NCI-H1417 treated with DMSO at 0.1 percent for 48 hours (cell line): ENCODE results near the gene NUP98.

ENCODE experiments used
- DNase-seq: peaks from one replicate; lab custom pipeline; 2025; lab: John Stamatoyannopoulos, UW

Gene NUP98

DNA sequence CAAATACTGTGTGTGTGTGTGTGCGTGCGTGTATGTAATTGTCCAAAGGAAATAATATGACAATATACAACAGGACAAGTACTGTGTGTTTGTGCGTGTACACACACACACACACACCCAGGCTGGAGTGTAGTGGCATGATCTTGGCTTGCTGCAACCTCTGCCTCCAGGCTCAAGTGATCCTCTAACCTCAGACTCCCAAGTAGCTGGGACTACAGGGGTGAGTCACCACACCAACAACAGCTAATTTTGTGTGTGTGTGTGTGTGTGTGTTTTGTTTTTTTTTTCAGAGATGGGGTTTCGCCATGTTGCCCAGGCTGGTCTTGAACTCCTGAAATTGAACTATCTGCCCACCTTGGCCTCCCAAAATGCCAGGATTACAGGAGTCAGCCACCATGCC is 61.5 kb downstream of the NUP98 start:
- DNase-seq, result no peak

DNA sequence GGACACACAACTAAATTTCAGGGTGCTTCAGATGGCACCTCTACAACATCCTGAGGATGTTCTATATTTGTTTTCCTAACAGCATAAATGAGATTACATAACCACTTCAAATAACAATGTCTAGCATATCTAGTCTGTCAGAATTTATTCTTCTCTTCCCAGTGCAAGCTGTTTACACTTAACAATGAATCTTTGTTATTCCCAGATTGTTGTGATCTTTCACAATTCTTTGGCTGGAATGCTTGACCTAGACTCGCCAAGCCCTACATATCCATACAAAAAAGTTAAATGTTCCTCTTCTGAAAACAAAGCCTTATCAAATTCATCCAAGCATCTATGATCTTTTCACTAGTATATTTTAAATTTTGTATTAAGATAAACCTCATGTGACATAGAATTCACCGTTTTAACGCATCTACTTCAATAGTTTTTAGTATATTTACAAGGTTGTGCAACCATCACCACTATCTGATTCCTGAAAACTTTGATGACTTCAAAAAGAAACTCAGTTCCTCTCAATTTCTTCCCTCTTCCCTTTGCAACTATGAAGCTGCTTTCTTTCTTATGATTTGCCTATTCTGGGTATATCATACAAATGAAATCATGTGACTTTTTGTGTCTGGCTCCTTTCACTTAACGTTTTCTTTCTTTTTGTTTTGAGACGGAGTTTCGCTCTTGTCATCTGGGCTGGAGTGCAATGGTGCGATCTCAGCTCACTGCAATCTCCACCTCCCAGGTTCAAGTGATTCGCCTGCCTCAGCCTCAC is 64.5 kb downstream of the NUP98 start:
- DNase-seq, result no peak

DNA sequence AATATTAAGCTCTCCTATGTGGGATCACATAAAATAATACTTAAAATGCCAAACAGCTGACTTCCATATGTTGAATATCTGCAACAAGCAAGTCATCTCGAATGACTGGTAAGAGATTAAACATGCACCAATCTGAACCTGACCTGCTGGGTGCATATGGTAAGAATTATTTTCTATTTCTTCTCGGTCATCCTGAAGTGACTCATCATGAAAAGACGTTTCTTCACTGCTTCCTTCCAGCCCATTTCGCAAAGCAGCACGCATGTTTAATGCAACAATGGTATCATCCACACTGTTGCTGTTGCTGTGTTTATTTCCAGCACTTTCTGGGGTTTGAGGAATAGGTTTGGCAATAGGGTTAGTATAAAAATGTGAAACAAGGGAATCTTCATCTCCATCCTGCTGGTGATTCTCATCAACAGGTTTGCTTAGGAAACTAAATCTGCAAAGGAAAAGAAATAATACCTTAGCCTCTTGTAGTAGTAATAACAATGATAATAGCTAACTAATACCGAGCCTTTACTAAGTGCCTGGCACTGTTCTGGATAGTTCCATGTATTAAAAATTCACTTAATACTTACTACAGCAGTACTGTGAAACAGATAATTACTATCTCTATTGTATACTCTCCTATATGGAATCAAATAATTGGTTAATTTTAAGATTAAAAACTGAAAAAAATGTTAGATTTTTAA is 74.2 kb downstream of the NUP98 start:
- no peak for DNase-seq

DNA sequence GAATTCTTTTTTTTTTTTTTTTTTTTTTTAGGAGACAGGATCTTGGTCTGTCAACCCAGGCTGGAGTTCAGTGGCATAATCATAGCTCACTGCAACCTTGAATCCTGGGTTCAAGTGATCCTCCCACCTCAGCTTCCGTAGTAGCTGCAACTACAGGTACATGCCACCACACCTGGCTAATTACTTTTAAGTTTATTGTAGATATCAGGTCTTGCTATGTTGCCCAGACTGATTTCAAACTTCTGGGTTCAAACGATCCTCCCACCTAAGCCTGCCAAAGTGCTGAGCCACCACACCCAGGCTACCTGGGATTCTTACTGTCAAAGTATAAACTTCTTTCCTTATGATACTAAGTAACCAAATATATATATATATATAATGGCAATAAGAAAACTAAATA is 75.3 kb downstream of the NUP98 start:
- no peak for DNase-seq

DNA sequence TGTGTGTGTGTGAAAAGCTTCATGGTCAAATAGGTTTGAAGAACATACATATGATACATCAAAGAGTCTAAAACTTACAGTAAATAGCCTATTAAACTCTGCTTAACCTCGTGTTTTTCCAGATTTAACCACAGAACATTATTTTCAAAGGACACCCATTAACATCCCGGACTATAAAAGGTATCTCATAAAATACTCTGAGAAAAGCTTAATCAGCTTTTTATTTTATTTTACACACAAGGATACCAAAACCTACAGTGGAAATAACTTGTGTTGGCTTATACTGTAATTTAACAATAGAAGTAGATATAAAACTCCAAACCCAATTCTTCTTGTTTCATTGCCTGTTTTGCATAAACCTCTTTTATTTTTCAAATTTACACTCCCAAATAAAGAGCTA is 76.4 kb downstream of the NUP98 start:
- no peak for DNase-seq

DNA sequence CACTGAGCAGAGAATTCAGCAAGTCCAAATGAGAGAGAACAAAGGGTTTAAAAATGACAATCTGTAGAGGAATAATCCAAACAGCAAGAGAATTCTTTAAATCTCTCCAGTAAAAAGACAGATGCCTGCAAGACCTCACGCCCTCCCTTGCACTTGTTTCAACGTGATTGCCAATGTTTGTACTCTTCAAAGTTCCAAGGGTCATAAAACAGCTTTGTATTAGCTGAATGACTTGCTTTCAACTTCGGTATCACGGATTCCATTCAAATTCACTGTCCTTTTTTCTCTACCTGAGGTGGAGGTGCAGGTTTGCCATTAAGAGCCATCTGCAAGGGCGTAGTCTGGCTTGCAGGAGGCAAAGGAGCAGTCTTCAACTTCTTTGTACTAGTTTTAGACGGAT is 85.1 kb downstream of the NUP98 start:
- DNase-seq, result no peak

DNA sequence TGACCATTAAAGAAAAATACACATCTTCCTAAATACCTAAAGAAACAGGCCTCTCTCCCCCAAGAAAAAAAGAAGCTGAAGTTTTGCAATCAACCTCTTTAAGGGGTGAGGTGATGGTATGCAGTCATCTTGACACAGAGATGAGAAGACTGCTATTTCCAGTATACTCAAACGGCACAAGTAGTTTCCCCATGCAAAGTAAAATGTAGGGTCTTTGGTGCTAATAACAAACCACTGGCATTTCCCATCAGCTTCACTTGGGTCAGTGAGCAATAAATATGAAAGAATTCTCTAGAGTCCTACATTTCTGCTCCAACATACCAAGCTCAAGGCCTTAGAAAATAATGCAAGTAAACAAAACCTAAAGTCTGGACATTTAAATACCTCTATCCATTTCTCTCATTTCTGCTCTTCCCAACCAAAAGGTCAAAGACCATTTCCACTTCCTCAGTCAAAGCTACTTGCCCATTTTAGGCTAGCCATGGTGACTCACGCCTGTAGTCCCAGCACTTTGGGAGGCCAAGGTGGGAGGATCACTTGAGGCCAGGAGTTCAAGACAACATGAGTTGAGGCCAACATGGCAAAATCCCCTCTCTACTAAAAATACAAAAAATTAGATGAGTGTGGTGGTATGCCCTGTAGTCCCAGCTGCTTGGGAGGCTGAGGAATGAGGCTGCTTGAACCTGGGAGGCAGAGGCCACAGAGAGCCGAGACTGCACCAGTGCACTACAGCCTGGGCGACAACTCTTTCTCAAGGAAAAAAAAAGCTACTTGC is 86.7 kb downstream of the NUP98 start:
- DNase-seq, result no peak

DNA sequence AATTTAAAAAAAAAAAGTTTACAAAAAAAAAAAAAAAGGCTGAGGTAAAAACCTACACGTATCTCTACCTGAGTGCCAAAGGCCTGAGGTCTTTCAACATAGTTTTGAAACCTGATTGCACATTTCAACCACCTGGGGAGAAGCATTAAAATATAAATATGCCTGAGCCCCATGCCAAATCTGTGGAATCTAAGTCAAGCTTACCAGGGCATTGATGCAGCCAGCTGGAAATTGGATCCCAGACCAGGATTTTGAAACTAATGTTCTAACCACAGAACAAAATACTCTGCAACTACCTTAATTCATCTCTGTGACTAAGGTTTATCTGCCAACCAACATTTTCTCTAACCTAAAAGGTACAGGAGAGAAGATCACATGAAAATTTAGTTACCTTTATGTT is 87.4 kb downstream of the NUP98 start:
- DNase-seq, result no peak

DNA sequence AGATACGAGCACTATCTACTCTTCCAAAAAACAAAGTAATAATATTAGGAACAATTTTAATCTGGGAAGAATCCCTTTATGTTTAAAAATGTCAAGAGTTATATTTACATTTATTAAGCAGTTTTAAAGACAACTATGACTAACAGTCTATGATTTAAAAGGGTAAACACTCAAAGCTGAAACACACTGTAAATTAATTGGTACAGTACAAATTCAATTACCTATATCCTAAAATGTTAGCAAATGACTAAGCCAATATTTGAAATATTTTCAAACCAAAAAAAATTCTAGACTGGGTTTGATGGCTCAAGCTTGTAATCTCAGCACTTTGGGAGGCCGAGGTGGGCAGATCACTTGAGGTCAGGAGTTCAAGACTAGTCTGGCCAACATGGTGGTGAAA is 90.2 kb downstream of the NUP98 start:
- DNase-seq, result no peak

DNA sequence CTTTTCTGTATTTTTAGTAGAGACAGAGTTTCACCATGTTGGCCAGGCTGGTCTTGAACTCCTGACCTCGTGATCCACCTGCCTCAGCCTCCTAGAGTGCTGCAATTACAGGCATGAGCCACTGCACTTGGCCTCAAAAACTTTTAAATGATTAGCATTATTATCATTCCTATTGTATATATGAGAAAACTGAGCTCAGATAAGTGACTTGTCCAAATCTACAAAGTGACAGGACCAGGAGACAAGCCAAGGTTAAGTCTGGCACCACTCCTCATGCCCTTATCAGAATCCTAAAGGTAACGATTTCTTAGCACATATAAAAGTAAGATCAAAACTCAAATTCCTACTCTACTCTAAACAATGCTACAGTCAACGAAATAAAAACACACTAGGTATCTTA is 94.0 kb downstream of the NUP98 start:
- no peak for DNase-seq

DNA sequence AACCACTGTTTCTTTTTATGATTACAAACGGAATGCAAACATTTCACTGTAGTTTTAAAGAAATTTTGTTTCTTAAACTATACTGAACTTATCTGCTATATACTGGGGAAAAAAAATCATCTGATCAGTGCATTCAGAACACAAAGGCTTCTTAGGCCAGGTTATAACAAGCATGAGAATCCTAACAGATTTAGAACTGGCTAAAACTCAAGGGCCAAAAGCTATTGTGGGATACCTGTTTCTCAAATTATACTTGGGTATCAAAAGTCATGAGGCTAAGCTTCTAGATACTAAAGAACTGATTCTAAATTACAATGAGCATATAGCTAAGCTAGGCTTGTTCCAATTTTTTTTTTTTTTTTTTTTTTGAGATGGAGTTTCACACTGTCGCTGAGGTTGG is 96.4 kb downstream of the NUP98 start:
- no peak for DNase-seq

DNA sequence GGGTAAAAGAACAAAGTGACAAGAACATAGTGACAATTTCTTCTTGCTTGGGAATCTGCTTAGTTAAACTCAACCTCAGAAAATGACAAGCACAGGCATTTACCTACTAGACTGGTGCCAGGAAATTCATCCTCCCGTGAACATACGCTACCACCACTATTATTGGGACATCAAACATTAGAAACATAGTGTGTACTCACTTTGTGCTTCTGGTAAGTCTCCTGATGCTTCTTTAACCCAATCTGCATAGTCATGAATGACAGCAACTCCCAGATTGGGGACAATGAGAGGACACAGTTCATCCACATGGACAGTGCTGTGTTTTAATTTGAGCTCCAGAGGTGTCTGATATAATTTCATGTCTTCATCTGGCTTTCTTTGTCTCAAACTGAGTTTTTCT is 96.9 kb downstream of the NUP98 start:
- no peak for DNase-seq

DNA sequence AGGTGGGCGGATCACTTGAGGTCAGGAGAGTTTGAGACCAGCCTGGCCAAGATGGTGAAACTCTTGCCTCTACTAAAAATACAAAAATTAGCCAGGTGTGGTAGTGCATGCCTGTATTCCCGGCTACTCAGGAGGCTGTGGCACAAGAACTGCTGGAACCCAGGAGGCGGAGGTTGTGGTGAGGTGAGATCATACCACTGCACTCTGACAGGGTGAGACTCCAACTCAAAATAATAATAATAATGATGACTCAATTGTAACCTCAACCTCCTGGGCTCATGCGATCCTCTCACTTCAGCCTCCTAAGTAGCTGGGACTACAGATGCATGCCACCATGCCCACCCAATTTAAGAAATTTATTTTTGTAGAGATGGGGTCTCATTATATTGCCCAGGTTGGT is 110.6 kb downstream of the NUP98 start:
- no peak for DNase-seq

DNA sequence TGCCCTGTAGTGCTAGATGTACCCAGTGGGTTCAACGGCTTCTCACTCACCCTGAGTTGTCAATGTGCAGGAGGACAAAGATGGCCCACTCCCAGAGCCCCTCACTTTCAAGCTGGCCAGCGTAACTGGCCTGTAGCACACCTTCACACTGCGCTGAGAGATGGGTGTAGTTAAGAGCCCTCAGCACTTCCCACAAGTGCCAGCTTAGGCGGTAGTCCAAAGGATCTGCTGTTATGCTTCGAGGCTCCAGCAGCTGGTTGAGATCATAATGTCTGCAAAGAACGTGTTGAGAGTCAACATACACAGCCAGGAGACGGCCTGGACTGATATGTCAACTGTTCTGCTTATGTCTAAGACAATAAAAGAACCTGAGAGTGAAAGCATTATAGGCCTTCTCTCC is 111.4 kb downstream of the NUP98 start:
- DNase-seq, result no peak

DNA sequence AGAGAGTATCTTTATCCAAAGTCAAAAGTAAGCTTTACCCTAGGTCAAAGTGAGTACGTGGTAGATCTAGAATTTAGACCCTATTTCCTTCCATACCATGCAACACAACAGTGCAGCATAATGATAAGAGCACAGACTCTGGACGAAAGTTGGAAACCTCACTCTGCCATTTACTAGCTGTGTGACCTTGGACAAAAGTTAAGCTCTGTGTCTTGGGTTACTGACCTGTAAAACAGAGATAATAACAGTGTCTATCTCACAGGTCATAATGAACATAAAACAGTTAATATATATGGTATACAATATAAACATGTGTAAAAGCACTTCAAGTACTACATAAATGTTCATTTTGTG is 112.6 kb downstream of the NUP98 start:
- no peak for DNase-seq

DNA sequence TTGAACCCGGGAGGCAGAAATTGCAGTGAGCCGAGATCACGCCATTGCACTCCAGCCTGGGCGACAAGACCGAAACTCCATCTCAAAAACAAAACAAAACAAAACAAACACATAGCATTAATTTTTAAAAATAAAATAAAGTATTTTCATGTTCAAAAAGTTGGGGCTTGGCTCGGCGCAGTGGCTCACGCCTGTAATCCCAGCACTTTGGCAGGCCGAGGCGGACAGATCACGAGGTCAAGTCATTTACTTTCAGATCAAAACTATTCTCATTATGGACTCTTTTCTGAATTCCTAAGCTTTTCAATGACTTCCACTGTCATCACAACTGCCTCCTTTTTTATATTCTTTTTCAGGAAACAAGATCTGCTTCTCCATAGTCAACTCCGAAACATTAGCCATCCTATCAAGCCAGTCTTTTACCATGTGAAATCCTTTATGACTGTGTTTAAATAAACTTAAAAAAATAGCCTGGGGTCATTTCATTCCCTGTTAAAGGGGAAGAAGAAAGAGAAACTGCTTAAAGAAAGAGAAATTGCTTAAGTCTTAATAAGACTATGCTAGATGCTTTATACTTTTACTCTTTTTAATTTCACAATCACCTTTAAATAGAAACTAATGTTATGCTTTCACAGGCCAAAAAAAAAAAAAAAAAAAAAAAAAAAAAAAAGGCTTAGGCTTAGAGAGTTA is 113.1 kb downstream of the NUP98 start:
- no peak for DNase-seq

DNA sequence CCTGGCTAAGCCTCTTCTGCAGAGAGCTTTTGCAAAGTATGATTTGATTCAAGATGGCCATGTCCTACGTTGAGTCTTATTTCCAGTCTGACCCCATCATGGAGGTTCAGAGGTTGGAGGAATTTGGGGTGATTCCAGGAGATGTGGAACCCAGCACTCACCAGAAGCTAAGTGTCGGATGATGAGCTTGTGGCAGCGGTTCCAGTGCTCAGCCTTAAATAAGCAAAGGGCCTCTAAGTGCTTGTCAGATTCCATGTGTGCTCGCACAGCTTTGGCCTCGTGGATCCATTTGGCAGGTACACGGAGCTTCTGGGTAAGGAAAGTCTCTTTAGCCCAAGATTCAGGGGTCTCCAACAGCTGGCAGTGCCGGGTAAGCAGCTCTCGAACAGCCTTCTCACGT is 114.3 kb downstream of the NUP98 start:
- DNase-seq, result no peak

DNA sequence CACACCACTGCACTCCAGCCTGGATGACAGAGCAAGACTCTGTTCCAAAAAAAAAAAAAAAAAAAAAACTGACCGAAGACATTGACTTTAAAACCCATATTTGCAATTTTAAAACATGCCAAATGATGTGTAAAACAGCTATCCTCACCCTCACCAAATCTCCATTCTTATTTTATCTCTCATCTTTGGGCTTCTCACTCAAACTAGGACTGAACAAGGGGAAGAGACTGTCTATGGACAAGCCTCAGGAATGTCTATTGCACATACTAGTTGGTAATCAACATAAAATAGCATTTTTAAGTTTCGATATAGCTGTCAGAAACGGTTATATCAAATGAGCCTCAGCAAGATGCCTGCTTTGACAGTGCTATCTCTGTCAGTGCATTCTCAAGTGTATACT is 118.3 kb downstream of the NUP98 start:
- no peak for DNase-seq

DNA sequence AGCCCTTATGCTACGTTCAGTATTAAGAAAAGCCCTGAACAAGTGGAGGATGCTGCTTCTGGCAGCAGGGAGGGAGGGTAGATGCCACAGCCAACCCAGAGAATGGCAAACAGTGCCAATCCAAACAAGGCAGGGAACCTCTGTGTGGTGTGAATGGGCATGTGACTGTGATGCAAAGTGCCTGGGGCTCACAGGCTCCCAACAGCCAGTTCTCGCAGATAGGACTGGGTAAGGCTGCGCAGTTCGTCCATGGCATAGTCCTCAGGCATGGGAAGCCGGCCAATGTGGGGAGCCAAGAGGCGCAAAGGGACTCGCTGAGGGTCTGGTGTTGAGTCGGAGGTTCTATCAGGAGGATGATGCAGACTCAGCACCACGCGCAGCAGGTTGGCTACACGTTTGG is 121.4 kb downstream of the NUP98 start:
- DNase-seq, result no peak

DNA sequence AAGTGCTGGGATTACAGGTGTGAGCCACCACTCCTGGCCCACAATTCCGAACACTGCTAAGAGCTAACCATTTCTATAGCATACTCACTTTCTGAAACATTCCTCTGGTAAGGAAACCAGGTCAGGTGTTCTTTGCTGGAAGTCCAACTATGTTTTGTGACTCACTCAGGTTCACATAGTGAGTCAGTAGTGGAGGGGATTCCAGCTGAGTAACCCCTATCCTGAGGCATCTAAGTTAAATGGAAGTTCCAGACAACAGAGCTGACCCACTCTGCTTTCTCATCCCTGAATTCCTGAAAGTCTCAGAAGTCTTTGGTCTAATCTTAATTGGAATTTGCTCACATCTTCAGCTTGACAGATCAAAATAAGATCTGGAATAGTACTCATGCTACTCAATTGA is 123.2 kb downstream of the NUP98 start:
- no peak for DNase-seq

DNA sequence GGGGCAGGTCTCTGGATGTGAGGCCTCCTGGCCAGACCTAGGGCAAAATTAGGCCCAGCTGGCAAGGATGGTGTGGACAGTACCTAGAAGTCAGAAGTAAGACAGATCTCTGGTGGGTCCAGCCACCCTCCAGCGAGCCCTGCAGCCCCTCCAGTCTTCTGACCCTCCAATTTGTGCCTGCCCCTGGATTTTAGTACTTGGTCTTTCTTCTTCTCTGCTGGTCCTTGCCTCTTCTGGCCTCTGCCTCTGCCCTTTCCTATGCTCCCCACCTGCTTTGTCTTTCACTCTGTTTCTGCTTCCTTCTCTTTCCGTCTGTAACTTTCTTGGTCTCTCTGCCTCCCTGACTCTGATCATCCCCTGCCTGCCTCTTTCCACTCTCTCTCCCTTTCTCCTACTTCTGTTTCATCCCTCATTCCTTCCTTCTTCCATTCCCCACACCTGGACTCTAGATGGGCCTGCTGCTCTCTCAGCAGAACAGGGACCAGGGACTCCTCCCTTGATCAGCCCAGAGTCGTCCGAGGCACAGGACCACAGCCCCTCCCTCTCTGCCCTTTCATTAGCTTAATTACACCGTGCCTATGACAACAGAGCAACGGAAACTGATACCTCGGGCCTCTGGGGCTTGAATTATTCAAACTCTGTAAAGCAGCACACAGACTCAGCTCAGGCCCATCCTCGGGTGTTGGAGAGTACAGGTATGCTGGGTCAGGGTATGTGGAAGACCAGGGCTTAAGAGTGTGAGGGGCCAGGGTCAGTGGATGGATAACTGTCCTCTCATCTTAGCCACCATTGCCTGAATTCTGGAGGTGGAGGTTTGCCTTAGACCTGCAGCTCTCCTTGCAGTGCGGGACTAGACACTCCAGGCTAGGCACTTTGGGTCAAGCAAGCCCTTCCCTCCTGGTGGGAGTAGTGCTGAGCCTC is 125.8 kb downstream of the NUP98 start, which contains the start of gene CHRNA10:
Gene CHRNA10 (minus strand): TSS at position 51 of the 921 bp plus-strand sequence. CDS start 72 bp downstream, outside the sequence.
- no peak for DNase-seq
